Dermis blood vessel endothelial cell (primary cell): ENCODE data around the gene TEX36. TPM values are rescaled to one million over a fixed set of nuclear protein-coding genes. Genes with fewer than 3 reads are reported as not detected.
"Not testable (repeated sequence)": the region's sequence is repeated elsewhere in the genome, so short reads cannot be mapped to it uniquely, and the experiment has no call there.

Experiments
- DNase-seq: peaks from one replicate; pipeline ENCODE4 v3.0.0; 2010
- total RNA-seq: library from RNA; depleted of rRNA; stranded (reverse); fragments of >200 nt; gene quantifications from 2 replicates; pipeline ENCODE4 v1.2.3, GENCODE V29; 2014

Gene TEX36
- total RNA-seq, 1 donor from 2014 or later, result not detected

- no peak for DNase-seq
These were observed 9.2 kb upstream of the TEX36 start for GRCh38 chr10:125692196-125692595.

- DNase-seq, result peak; percentile 28
These were observed 8.4 kb upstream of the TEX36 start for GRCh38 chr10:125691160-125691981.

GRCh38 chr10:125689955-125690569 lies 7.1 kb upstream of the TEX36 start:
- DNase-seq, result no peak

GRCh38 chr10:125687507-125688185 lies 4.7 kb upstream of the TEX36 start:
- DNase-seq, result no peak

- DNase-seq, result peak; percentile 65
These were observed 1.6 kb upstream of the TEX36 start for GRCh38 chr10:125684581-125684980.

GRCh38 chr10:125683821-125684220 lies 858 bp upstream of the TEX36 start:
- no peak for DNase-seq

GRCh38 chr10:125679436-125679835 lies 3.5 kb downstream of the TEX36 start:
- peak; percentile 69 for DNase-seq

GRCh38 chr10:125672884-125673283 lies 10.1 kb downstream of the TEX36 start:
- DNase-seq, result no peak

GRCh38 chr10:125662584-125662983 lies 20.4 kb downstream of the TEX36 start:
- no peak for DNase-seq

- DNase-seq, result no peak
These were observed 20.9 kb downstream of the TEX36 start for GRCh38 chr10:125661941-125662515.

- no peak for DNase-seq
These were observed 21.5 kb downstream of the TEX36 start for GRCh38 chr10:125661431-125661940.

GRCh38 chr10:125659071-125659470 lies 23.9 kb downstream of the TEX36 start:
- no peak for DNase-seq

GRCh38 chr10:125656523-125656922 lies 26.4 kb downstream of the TEX36 start:
- no peak for DNase-seq

- not testable (repeated sequence) for DNase-seq
These were observed 29.9 kb downstream of the TEX36 start for GRCh38 chr10:125653113-125653512.

- DNase-seq, result no peak
These were observed 36.7 kb downstream of the TEX36 start for GRCh38 chr10:125646311-125646710.

GRCh38 chr10:125641398-125641797 lies 41.6 kb downstream of the TEX36 start:
- no peak for DNase-seq

- no peak for DNase-seq
These were observed 42.3 kb downstream of the TEX36 start for GRCh38 chr10:125640653-125641052.

- peak; percentile 60 for DNase-seq
These were observed 43.1 kb downstream of the TEX36 start for GRCh38 chr10:125639846-125640245.

GRCh38 chr10:125638555-125638954 lies 44.4 kb downstream of the TEX36 start:
- DNase-seq, result no peak

GRCh38 chr10:125637496-125637895 lies 45.5 kb downstream of the TEX36 start:
- no peak for DNase-seq

GRCh38 chr10:125634606-125635005 lies 48.4 kb downstream of the TEX36 start:
- no peak for DNase-seq

- DNase-seq, result peak; percentile 80
These were observed 49.4 kb downstream of the TEX36 start for GRCh38 chr10:125633517-125633999.

- DNase-seq, result no peak
These were observed 51.2 kb downstream of the TEX36 start for GRCh38 chr10:125631806-125632205.
